ENCODE results near the gene NCAPG2. TPM values are rescaled to one million over a fixed set of nuclear protein-coding genes. Genes with fewer than 3 reads are reported as not detected.

Gene NCAPG2
- total and polyA plus RNA-seq, 10 of the 15 experiments (the other 5 are each of a cell fraction or from before 2014, with no cell fraction given): 11.2 to 78.2 (median 49.2) TPM

GRCh38 chr7:158723714-158724385 lies 19.2 kb upstream of the NCAPG2 start:
- intact Hi-C loops (cut with micrococcal nuclease; ENCODE audit: unreplicated experiment) (no loop called here), in situ Hi-C loops (cut with MboI) (no loop called here)
- ChIA-PET SMC1A (ENCODE audit: uncharacterized antibody, unreplicated experiment) (no interaction called here), RAD21 (ENCODE audit: unreplicated experiment) (no interaction called here), POLR2A (no interaction called here), CTCF (no interaction called here)
- Histone ChIP-seq H3K36me3 (ENCODE audit: control insufficient read depth in 2 of 2, insufficient read depth in 2 of 2, low read length in 1 of 2) (no peaks in the 10 kb centered on the region), H4K20me1 (ENCODE audit: control insufficient read depth, insufficient read depth) (no peaks in the 10 kb centered on the region), H3K9ac (ENCODE audit: control insufficient read depth, insufficient read depth, low read length) (no peak overlapping the region), H3K4me3 (no peak overlapping the region), H3K27ac (ENCODE audit: control insufficient read depth, insufficient read depth) (no peak overlapping the region), H2AFZ (ENCODE audit: control insufficient read depth, low read depth, low read length) (no peak overlapping the region), H3K9me3 (replicated peaks; ENCODE audit: control insufficient read depth, insufficient read depth, low read length) (no peaks in the 10 kb centered on the region), H3K27me3 (replicated peaks in 1 of 2; ENCODE audit: control insufficient read depth in 2 of 2, insufficient read depth in 2 of 2, low read length in 1 of 2) (no peaks in the 10 kb centered on the region), H3K4me1 (ENCODE audit: control insufficient read depth, insufficient read depth, low read length) (no peaks in the 10 kb centered on the region), H3K4me2 (ENCODE audit: control insufficient read depth, insufficient read depth) (no peak overlapping the region), H3K79me2 (ENCODE audit: control insufficient read depth, insufficient read depth, low read length) (no peaks in the 10 kb centered on the region)
- ATAC-seq: no peak; the same call in 2 of the 3 replicates
- no peak for DNase-seq (ENCODE audit: low read depth, low spot score)
- BruUV-seq (replicated peaks): no TSS peak
- no peak for FAIRE-seq
- WGBS (ENCODE audit: insufficient coverage, insufficient replicate concordance, low lambda C conversion rate, missing lambda C conversion rate): 70% methylated on average over 12 of the region's 12 CpGs
- TF ChIP-seq ZBTB11 (CRISPR knock-in tag; IDR thresholded peaks at IDR 0.05) (no peak), IRF4 (IDR thresholded peaks at IDR 0.05; ENCODE audit: low read depth, low read length) (no peak), ZNF622 (IDR thresholded peaks at IDR 0.05) (no peak), NR2F1 (conservative IDR thresholded peaks at IDR 0.05) (no peak), IRF3 (IDR thresholded peaks at IDR 0.05) (no peak), NRF1 (conservative IDR thresholded peaks at IDR 0.05; ENCODE audit: low read depth, low read length) (no peak), ZNF687 (IDR thresholded peaks at IDR 0.05) (no peak), LARP7 (IDR thresholded peaks at IDR 0.05) (no peak), TARDBP (IDR thresholded peaks at IDR 0.05; ENCODE audit: borderline replicate concordance) (no peak), HSF1 (IDR thresholded peaks at IDR 0.05; ENCODE audit: low read depth, low read length) (no peak), YBX1 (IDR thresholded peaks at IDR 0.05) (no peak), ATF2 (IDR thresholded peaks at IDR 0.05; ENCODE audit: low read length) (no peak)
